NCI-H510A (cell line): Measurements from ENCODE around the gene SLC25A33.
"Not testable (repeated sequence)": the region's sequence is repeated elsewhere in the genome, so short reads cannot be mapped to it uniquely, and the experiment has no call there.

Source experiments
- DNase-seq: peaks from one replicate; lab custom pipeline; 2025; lab: John Stamatoyannopoulos, UW

Gene SLC25A33

GRCh38 chr1:9539829-9540550 lies 725 bp downstream of the SLC25A33 start:
- DNase-seq, result peak; percentile 87

- DNase-seq, result no peak
Observed at GRCh38 chr1:9542430-9542829, 3.2 kb downstream of the SLC25A33 start.

- no peak for DNase-seq
Observed at GRCh38 chr1:9544926-9545325, 5.7 kb downstream of the SLC25A33 start.

GRCh38 chr1:9549955-9550546 lies 10.8 kb downstream of the SLC25A33 start:
- DNase-seq, result no peak

GRCh38 chr1:9551984-9552383 lies 12.7 kb downstream of the SLC25A33 start:
- no peak for DNase-seq

- no peak for DNase-seq
Observed at GRCh38 chr1:9553736-9554144, 14.5 kb downstream of the SLC25A33 start.

- DNase-seq, result no peak
Observed at GRCh38 chr1:9555942-9556341, 16.7 kb downstream of the SLC25A33 start.

- no peak for DNase-seq
Observed at GRCh38 chr1:9557624-9558023, 18.4 kb downstream of the SLC25A33 start.

GRCh38 chr1:9558271-9558945 lies 19.1 kb downstream of the SLC25A33 start:
- DNase-seq, result no peak

GRCh38 chr1:9558946-9559545 lies 19.8 kb downstream of the SLC25A33 start:
- no peak for DNase-seq

- DNase-seq, result no peak
Observed at GRCh38 chr1:9559673-9560072, 20.4 kb downstream of the SLC25A33 start.

GRCh38 chr1:9560090-9560489 lies 20.8 kb downstream of the SLC25A33 start:
- DNase-seq, result not testable (repeated sequence)

GRCh38 chr1:9561429-9561828 lies 22.2 kb downstream of the SLC25A33 start:
- peak; percentile 94 for DNase-seq

GRCh38 chr1:9569267-9569666 lies 30.0 kb downstream of the SLC25A33 start:
- no peak for DNase-seq

- not testable (repeated sequence) for DNase-seq
Observed at GRCh38 chr1:9570886-9571529, 31.7 kb downstream of the SLC25A33 start.

- DNase-seq, result no peak
Observed at GRCh38 chr1:9573723-9574122, 34.5 kb downstream of the SLC25A33 start.

- DNase-seq, result no peak
Observed at GRCh38 chr1:9575486-9575885, 36.2 kb downstream of the SLC25A33 start.

GRCh38 chr1:9576903-9577302 lies 37.6 kb downstream of the SLC25A33 start:
- DNase-seq, result no peak

GRCh38 chr1:9577423-9577822 lies 38.2 kb downstream of the SLC25A33 start:
- DNase-seq, result no peak

- DNase-seq, result no peak
Observed at GRCh38 chr1:9580942-9581341, 41.7 kb downstream of the SLC25A33 start.

- no peak for DNase-seq
Observed at GRCh38 chr1:9586147-9586766, 47.0 kb downstream of the SLC25A33 start.
